Breast epithelium (tissue), 4 donors: Measurements from ENCODE around the gene SNX33. TPM values are rescaled to one million over a fixed set of nuclear protein-coding genes. Genes with fewer than 3 reads are reported as not detected.
"Not testable (repeated sequence)": the region's sequence is repeated elsewhere in the genome, so short reads cannot be mapped to it uniquely, and the experiment has no call there.

Experiments used
- DNase-seq, 2 donors: peaks; one replicate each; pipeline ENCODE4 v3.0.0-alpha.2; 2019; ENCODE audit warnings: low spot score in 2 of 2
- H3K27ac ChIP-seq, 2 donors: fragments of 200-600 bp; sonication (generic) in 1 of 2; one replicate each; pipeline ENCODE4 v1.5.1; 2016 to 2019; ENCODE audit warnings: mild to moderate bottlenecking in 1 of 2
- H3K27me3 ChIP-seq, 2 donors: fragments of 200-600 bp; sonication (generic) in 1 of 2; one replicate each; pipeline versions ENCODE4 v1.5.1 to v1.6.0; 2017 to 2019; ENCODE audit warnings: control low read depth in 1 of 2, mild to moderate bottlenecking in 1 of 2
- H3K36me3 ChIP-seq: fragments of 200-600 bp; one replicate; pipeline ENCODE4 v1.5.1; 2019
- H3K4me1 ChIP-seq, 2 donors: fragments of 200-600 bp; sonication (generic); one replicate each; pipeline ENCODE4 v1.5.1; 2016 to 2019; ENCODE audit warnings: control low read depth in 1 of 2
- H3K4me3 ChIP-seq, 3 donors: fragments of 200-600 bp; sonication (generic); 1 replicate in 2 of 3; 2 replicates in 1 of 3; pipeline ENCODE4 v1.5.1; 2016 to 2019; ENCODE audit warnings: mild to moderate bottlenecking in 3 of 3, moderate library complexity in 2 of 3
- H3K9me3 ChIP-seq, 2 donors: fragments of 200-600 bp; sonication (generic) in 1 of 2; one replicate each; pipeline ENCODE4 v1.5.1; 2016 to 2019; ENCODE audit warnings: control low read depth in 1 of 2
- CTCF ChIP-seq, 3 donors: fragments of 450-650 bp; IDR thresholded peaks; one replicate each; pipeline ENCODE4 v1.5.1; 2016 to 2017; ENCODE audit warnings: antibody characterized with exemption in 3 of 3, mild to moderate bottlenecking in 3 of 3, moderate library complexity in 3 of 3
- POLR2A ChIP-seq: fragments of 450-650 bp; IDR thresholded peaks from one replicate; pipeline ENCODE4 v1.6.1; 2016; ENCODE audit warnings: antibody characterized with exemption, mild to moderate bottlenecking, moderate library complexity
- POLR2AphosphoS5 ChIP-seq, 3 donors: sonication (generic); formaldehyde crosslinking; IDR thresholded peaks; one replicate each; pipeline ENCODE4 v1.6.1; 2017; ENCODE audit warnings: antibody characterized with exemption in 3 of 3
- intact Hi-C: fragments of 100-400 bp; cut with DNase I; formaldehyde crosslinking; loops from one replicate; pipeline ENCODE4 v1.15.1; 2023; ENCODE audit warnings: low total_unique reads
- total RNA-seq, 3 donors: library from RNA; depleted of rRNA; stranded (reverse); fragments of >200 nt; gene quantifications; one replicate each; pipeline ENCODE4 v1.1.0, GENCODE V29; 2016

SNX33 gene
- total RNA-seq, 3 donors from 2014 or later = 32.8 to 42.7 (median 36.3) TPM

- DNase-seq = no peak
- Histone ChIP-seq H3K27ac (no peak overlapping the region), H3K27me3 (no peaks in the 10 kb centered on the region), H3K4me3 (no peak overlapping the region), H3K9me3 (no peaks in the 10 kb centered on the region), H3K36me3 (no peaks in the 10 kb centered on the region), H3K4me1 (peaks cover 0 to 4% of the 10 kb centered on the region in 2 donors)
- intact Hi-C loops = no loop called here
- TF ChIP-seq CTCF (IDR thresholded peaks at IDR 0.05) (no peak), POLR2A (no peak), POLR2AphosphoS5 (IDR thresholded peaks at IDR 0.05) (no peak)
Measured at GRCh38 chr15:75687486-75688277, 40.0 kb downstream of the SNX33 start.

DNA sequence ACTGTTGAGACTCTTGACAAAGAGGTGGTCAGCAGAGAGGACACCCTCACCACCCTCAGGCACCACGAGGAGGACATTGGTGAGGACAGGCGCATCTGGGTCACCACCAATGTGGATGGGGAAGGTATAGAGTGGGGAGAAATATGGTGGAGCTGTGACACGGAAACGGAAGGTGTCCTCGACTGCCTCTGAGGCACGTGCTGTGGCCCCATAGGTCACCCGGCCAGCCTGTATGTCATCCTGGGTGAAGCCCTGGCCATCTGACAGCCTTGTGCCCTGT is 40.5 kb downstream of the SNX33 start:
- Histone ChIP-seq H3K36me3 (no peaks in the 10 kb centered on the region), H3K27me3 (no peaks in the 10 kb centered on the region), H3K4me3 (no peak overlapping the region), H3K4me1 (peaks cover 0 to 4% of the 10 kb centered on the region in 2 donors), H3K27ac (no peak overlapping the region), H3K9me3 (no peaks in the 10 kb centered on the region)
- DNase-seq = no peak
- TF ChIP-seq POLR2AphosphoS5 (IDR thresholded peaks at IDR 0.05) (no peak), POLR2A (no peak), CTCF (IDR thresholded peaks at IDR 0.05) (no peak)
- intact Hi-C loops = no loop called here

GRCh38 chr15:75688831-75689230 is 41.1 kb downstream of the SNX33 start:
- DNase-seq = no peak
- no peaks in the 10 kb centered on the region for H3K36me3 ChIP-seq

DNA sequence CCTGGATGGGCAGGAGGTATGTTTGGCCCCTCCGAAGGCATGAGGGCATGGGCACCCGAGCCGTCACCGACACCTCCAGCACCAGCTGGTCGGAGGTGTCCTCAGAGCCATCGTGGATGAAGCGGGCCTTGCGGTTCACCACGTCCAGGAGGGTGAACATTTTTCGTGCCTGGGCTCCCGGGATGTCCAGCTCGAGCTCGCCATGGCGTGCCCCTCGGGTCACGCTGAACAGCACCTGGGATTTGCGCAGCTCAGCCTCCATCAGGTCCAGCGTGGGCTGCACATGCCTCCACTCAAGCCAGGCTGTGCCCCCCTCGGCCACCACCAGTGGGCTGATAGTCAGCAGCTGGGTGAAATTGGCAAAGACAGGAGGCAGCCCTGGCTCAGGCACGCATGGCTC is 41.7 kb downstream of the SNX33 start:
- intact Hi-C loops, H3K4me3 ChIP-seq, H3K9me3 ChIP-seq, H3K27ac ChIP-seq, H3K27me3 ChIP-seq, DNase-seq, H3K36me3 ChIP-seq, H3K4me1 ChIP-seq: not testable (repeated sequence)

More at GRCh38 chr15:75688831-75689230, 41.1 kb downstream of the SNX33 start:
- intact Hi-C loops = no loop called here
- no peak for TF ChIP-seq POLR2AphosphoS5 (IDR thresholded peaks at IDR 0.05)
- no peak for TF ChIP-seq CTCF (IDR thresholded peaks at IDR 0.05)
- no peak for TF ChIP-seq POLR2A
- no peak overlapping the region for H3K27ac ChIP-seq
- H3K9me3 ChIP-seq = no peaks in the 10 kb centered on the region
- no peak overlapping the region for H3K4me3 ChIP-seq
- H3K4me1 ChIP-seq = no peaks in the 10 kb centered on the region
- H3K27me3 ChIP-seq = no peaks in the 10 kb centered on the region

DNA sequence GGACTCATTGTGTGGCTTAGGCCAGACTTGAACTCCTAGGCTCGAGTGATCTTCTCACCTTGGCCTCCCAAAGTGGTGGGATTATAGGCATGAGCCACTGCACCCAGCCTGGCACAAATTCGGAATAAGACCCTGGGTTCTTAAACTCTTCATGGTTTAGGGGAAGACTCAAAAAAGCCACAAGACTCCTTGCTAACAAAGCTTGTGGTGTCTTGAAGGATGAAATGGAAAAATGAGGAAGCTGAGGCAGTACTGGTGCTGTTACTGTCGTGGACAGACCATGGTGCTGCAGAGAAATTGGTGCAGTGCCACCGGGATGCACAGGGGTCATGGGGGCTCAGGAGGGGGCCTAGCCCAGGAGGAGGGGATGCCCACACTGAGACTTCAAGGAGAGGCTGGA is 44.6 kb downstream of the SNX33 start:
- H3K4me3 ChIP-seq, DNase-seq, intact Hi-C loops, H3K9me3 ChIP-seq, H3K36me3 ChIP-seq, H3K27ac ChIP-seq, H3K27me3 ChIP-seq: not testable (repeated sequence)
- H3K4me1 ChIP-seq = peaks cover 0 to 16% of the 10 kb centered on the region in 2 donors

GRCh38 chr15:75693028-75693427 is 45.3 kb downstream of the SNX33 start:
- Histone ChIP-seq H3K4me1 (peaks cover 0 to 16% of the 10 kb centered on the region in 2 donors), H3K27ac (peak overlapping the region in 1 of 2 donors; percentile 79)
- H3K4me3 ChIP-seq, H3K9me3 ChIP-seq, intact Hi-C loops, DNase-seq, H3K36me3 ChIP-seq, H3K27me3 ChIP-seq: not testable (repeated sequence)
